HepG2 (cell line): ENCODE results near the gene PITRM1. TPM values are rescaled to one million over a fixed set of nuclear protein-coding genes. Genes with fewer than 3 reads are reported as not detected.

ENCODE experiments used
- ATAC-seq: fragments of 200-7000 bp; cut with Tn5 transposase; 3 replicates; pipeline ENCODE4 v1.9.1; 2020; ENCODE audit warnings: mild to moderate bottlenecking, moderate library complexity
- BruUV-seq: library from RNA; stranded (reverse); fragments of 400-500 nt; replicated peaks from 2 replicates; lab custom pipeline; 2021; lab: Mats Ljungman, UMichigan
- CTCF ChIA-PET: fragments of 300-600 bp; formaldehyde crosslinking; extraction: SDS; loops from one replicate; lab custom pipeline; 2021; ENCODE audit warnings: low total read pairs, inconsistent platforms, low intra/inter-chr PET ratio; lab: Yijun Ruan, JAX
- POLR2A ChIA-PET: fragments of 350-600 bp; sonication (Branson Sonifier 250); formaldehyde crosslinking; loops from one replicate; lab custom pipeline; 2020; ENCODE audit warnings: antibody characterized with exemption, inconsistent platforms; lab: Yijun Ruan, JAX
- DNase-seq: peaks from one replicate; pipeline ENCODE4 v3.0.0-alpha.2; 2015; ENCODE audit warnings: low spot score
- FAIRE-seq: peaks from 3 replicates; lab custom pipeline; 2011; peaks lifted over from hg19 to GRCh38; lab: Jason Lieb, UNC
- H2AFZ ChIP-seq: one replicate; pipeline ENCODE4 v1.6.1; 2011; ENCODE audit warnings: low read length, inconsistent platforms
- H3K27ac ChIP-seq: fragments of 300-600 bp; 3 replicates; pipeline ENCODE4 v1.8.0; 2011; ENCODE audit warnings: mixed run types, mild to moderate bottlenecking, mixed read lengths, low read length, inconsistent platforms; ENCODE audit not compliant: insufficient read depth; ENCODE audit errors: extremely low read length
- H3K27me3 ChIP-seq, 2 experiments: fragments of 200-600 bp in 1 of 2; 2 replicates in 1 of 2; 3 replicates in 1 of 2; pipeline versions ENCODE4 v1.6.0 to v1.8.0; 2011; ENCODE audit warnings: low read length in 2 of 2, mild to moderate bottlenecking in 2 of 2, moderate library complexity in 2 of 2, inconsistent platforms in 1 of 2; ENCODE audit not compliant: insufficient read depth in 2 of 2, control insufficient read depth in 1 of 2
- H3K36me3 ChIP-seq, 2 experiments: fragments of 200-600 bp in 1 of 2; replicated peaks in 1 of 2; 2 replicates in 1 of 2; 3 replicates in 1 of 2; pipeline versions ENCODE4 v1.5.1 to v1.8.0; 2011; ENCODE audit warnings: low read length in 2 of 2, inconsistent platforms in 1 of 2; ENCODE audit not compliant: insufficient read depth in 2 of 2, control insufficient read depth in 1 of 2
- H3K4me1 ChIP-seq: 2 replicates; pipeline ENCODE4 v1.5.1; 2012; ENCODE audit warnings: low read length, inconsistent platforms; ENCODE audit not compliant: insufficient read depth
- H3K4me2 ChIP-seq: 2 replicates; pipeline ENCODE4 v1.6.0; 2011; ENCODE audit warnings: low read depth, low read length, inconsistent platforms
- H3K4me3 ChIP-seq, 3 experiments: fragments of 200-600 bp in 1 of 3; sonication (generic), shearing (Covaris generic) in 1 of 3; replicated peaks in 1 of 3; 2 replicates each; pipeline ENCODE4 v1.5.1; 2011 to 2016; ENCODE audit warnings: low read length in 3 of 3, inconsistent platforms in 2 of 3, low read depth in 2 of 3, mild to moderate bottlenecking in 2 of 3, control low read depth in 1 of 3, mixed read lengths in 1 of 3; ENCODE audit not compliant: insufficient read depth in 1 of 3
- H3K79me2 ChIP-seq: one replicate; pipeline ENCODE4 v1.6.1; 2011; ENCODE audit warnings: low read length, inconsistent platforms; ENCODE audit not compliant: insufficient read depth
- H3K9ac ChIP-seq: 2 replicates; pipeline ENCODE4 v1.6.0; 2011; ENCODE audit warnings: mild to moderate bottlenecking, low read depth, low read length, inconsistent platforms; ENCODE audit not compliant: insufficient read depth
- H3K9me3 ChIP-seq: 2 replicates; pipeline ENCODE4 v1.5.1; 2012; ENCODE audit warnings: mild to moderate bottlenecking, low read length
- H4K20me1 ChIP-seq: 2 replicates; pipeline ENCODE4 v1.6.0; 2011; ENCODE audit warnings: inconsistent platforms, mild to moderate bottlenecking, low read length, moderate library complexity; ENCODE audit not compliant: insufficient read depth
- CBFB ChIP-seq: sonication (generic); formaldehyde crosslinking; IDR thresholded peaks from 2 replicates; pipeline ENCODE4 v1.4.0; 2020; ENCODE audit warnings: missing genetic modification reagents
- MXD4 ChIP-seq: IDR thresholded peaks from 2 replicates; pipeline ENCODE4 v1.6.1; 2016; ENCODE audit warnings: mild to moderate bottlenecking, missing biosample characterization, missing genetic modification reagents
- RAD21 ChIP-seq: fragments of 450-650 bp; formaldehyde crosslinking; IDR thresholded peaks from 2 replicates; pipeline ENCODE4 v1.5.0; 2020; ENCODE audit warnings: mild to moderate bottlenecking
- SNAPC4 ChIP-seq: sonication (generic); formaldehyde crosslinking; IDR thresholded peaks from 2 replicates; pipeline ENCODE4 v1.4.0; 2020; ENCODE audit warnings: mild to moderate bottlenecking, missing genetic modification reagents
- XBP1 ChIP-seq: sonication (generic); formaldehyde crosslinking; IDR thresholded peaks from 2 replicates; pipeline ENCODE4 v1.5.0; 2020; ENCODE audit warnings: missing genetic modification reagents
- ZFAT ChIP-seq: sonication (generic); formaldehyde crosslinking; conservative IDR thresholded peaks from 2 replicates; pipeline ENCODE4 v1.8.1; 2023; ENCODE audit warnings: missing genetic modification reagents, inconsistent platforms
- WGBS: methylation state at CpG from one replicate; pipeline ENCODE4 v1.1.6; 2017; ENCODE audit warnings: low lambda C conversion rate; 5-methylcytosine and 5-hydroxymethylcytosine counted together
- in situ Hi-C: cut with HindIII; loops from 2 replicates; pipeline ENCODE4 v1.10.0; 2017; ENCODE audit warnings: low pct_unique_long_range_greater_than_20kb; ENCODE audit not compliant: extremely low pct_ligation_motif_present
- intact Hi-C: fragments of 100-400 bp; cut with micrococcal nuclease; formaldehyde crosslinking; loops from one replicate; pipeline ENCODE4 v1.10.0; 2022; ENCODE audit not compliant: unreplicated experiment
- polyA plus RNA-seq, 8 experiments: library from polyadenylated mRNA; depleted of rRNA in 3 of 8; stranded (reverse) in 7 of 8; unstranded in 1 of 8; fragments of >200 nt; fragmentation: Illumina TruSeq in 4 of 8; extraction: Trizol in 4 of 8; gene quantifications; 2 replicates each; pipeline versions ENCODE4 v1.2.1 to v1.2.3, GENCODE V29; 2011 to 2016; ENCODE audit warnings: low read depth in 4 of 8, missing spikeins in 1 of 8, mixed read lengths in 1 of 8; ENCODE audit not compliant: insufficient read depth in 1 of 8
- total RNA-seq, 5 experiments: library from RNA; depleted of rRNA; stranded (reverse); fragments of >200 nt; fragmentation: Illumina TruSeq; extraction: Trizol; gene quantifications; 2 replicates each; pipeline ENCODE4 v1.2.3, GENCODE V29; 2016; ENCODE audit warnings: low read depth in 1 of 5
- TF ChIP-seq, protein P1 (sequence below): sonication (generic); formaldehyde crosslinking; IDR thresholded peaks from 2 replicates; pipeline ENCODE4 v1.5.0; 2020; ENCODE audit warnings: missing genetic modification reagents

PITRM1 gene
- total and polyA plus RNA-seq, 2 of the 13 experiments (the other 11 are each of a cell fraction or from before 2014, with no cell fraction given) = 16.4 to 29.0 TPM

DNA sequence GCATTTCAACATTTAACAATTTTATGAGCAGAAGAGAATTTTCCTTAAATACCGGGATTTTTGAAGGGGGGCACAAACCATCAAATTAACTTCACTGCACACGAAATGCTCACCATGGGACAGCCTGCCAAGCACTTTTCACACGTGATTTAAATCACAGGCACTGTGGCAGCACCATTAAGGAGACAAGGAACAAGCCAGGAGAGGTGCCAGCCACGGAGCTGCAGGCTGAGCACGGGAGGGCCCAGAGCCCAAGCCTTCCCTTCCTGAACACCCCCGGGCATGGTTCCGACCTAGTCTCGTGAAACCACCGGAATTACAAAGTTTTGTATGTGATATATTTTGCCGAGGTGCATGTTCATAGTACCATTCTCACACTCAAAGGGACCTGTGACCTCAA is 13.4 kb downstream of the PITRM1 start:
- Histone ChIP-seq H3K27ac (no peak overlapping the region), H3K9me3 (no peaks in the 10 kb centered on the region), H3K4me1 (no peaks in the 10 kb centered on the region), H3K79me2 (no peaks in the 10 kb centered on the region), H3K36me3 (peaks cover 12 to 45% of the 10 kb centered on the region in 2 experiments; a peak in 4 of 5 replicates), H3K9ac (no peak overlapping the region), H3K27me3 (no peaks in the 10 kb centered on the region), H4K20me1 (no peaks in the 10 kb centered on the region), H2AFZ (no peak overlapping the region), H3K4me2 (no peak overlapping the region), H3K4me3 (no peak overlapping the region)
- TF ChIP-seq RAD21 = no peak
- TF ChIP-seq SNAPC4 (CRISPR knock-in tag) = no peak
- no peak for TF ChIP-seq XBP1 (CRISPR knock-in tag)
- no peak for TF ChIP-seq ZFAT (CRISPR knock-in tag)
- TF ChIP-seq, protein P1, sequence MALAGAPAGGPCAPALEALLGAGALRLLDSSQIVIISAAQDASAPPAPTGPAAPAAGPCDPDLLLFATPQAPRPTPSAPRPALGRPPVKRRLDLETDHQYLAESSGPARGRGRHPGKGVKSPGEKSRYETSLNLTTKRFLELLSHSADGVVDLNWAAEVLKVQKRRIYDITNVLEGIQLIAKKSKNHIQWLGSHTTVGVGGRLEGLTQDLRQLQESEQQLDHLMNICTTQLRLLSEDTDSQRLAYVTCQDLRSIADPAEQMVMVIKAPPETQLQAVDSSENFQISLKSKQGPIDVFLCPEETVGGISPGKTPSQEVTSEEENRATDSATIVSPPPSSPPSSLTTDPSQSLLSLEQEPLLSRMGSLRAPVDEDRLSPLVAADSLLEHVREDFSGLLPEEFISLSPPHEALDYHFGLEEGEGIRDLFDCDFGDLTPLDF (CRISPR knock-in tag) = no peak
- TF ChIP-seq CBFB (CRISPR knock-in tag) = no peak
- no peak for TF ChIP-seq MXD4 (CRISPR knock-in tag)
- DNase-seq (no peak), FAIRE-seq (no peak), ATAC-seq (no peak)
- intact Hi-C loops (no loop called here), in situ Hi-C loops (no loop called here)
- 89% methylated on average over 5 of the region's 10 CpGs for WGBS
- POLR2A ChIA-PET = interaction anchor here (1.2 kb wide), 1 partner anchor 13 kb away, joined by 3 read pairs; the partner anchor contains the start of gene PITRM1
- no TSS peak for BruUV-seq
- CTCF ChIA-PET = no interaction called here
